T-helper 1 cell treated with Interleukin-12 subunit alpha and Interleukin-12 subunit beta and Interleukin-4 antibody, amounts not matched to agents 30 μg/mL and 1 μg/mL, for 36 hours (primary cell): ENCODE results near the gene PLXDC2.

Experiments
- H3K27ac Mint-ChIP-seq: one replicate; pipeline ENCODE4 v1.8.0; 2021; ENCODE audit warnings: mild to moderate bottlenecking, mixed read lengths
- H3K27me3 Mint-ChIP-seq: one replicate; pipeline ENCODE4 v1.8.0; 2021; ENCODE audit warnings: low read depth, mixed read lengths
- H3K36me3 Mint-ChIP-seq: one replicate; pipeline ENCODE4 v1.8.0; 2021; ENCODE audit warnings: low read depth, mixed read lengths
- H3K4me1 Mint-ChIP-seq: one replicate; pipeline ENCODE4 v1.8.0; 2021; ENCODE audit warnings: low read depth, mixed read lengths
- H3K4me3 Mint-ChIP-seq: one replicate; pipeline ENCODE4 v1.8.0; 2021; ENCODE audit warnings: mild to moderate bottlenecking, moderate library complexity, mixed read lengths
- H3K9me3 Mint-ChIP-seq: one replicate; pipeline ENCODE4 v1.8.0; 2021; ENCODE audit warnings: mixed read lengths

The PLXDC2 gene

DNA sequence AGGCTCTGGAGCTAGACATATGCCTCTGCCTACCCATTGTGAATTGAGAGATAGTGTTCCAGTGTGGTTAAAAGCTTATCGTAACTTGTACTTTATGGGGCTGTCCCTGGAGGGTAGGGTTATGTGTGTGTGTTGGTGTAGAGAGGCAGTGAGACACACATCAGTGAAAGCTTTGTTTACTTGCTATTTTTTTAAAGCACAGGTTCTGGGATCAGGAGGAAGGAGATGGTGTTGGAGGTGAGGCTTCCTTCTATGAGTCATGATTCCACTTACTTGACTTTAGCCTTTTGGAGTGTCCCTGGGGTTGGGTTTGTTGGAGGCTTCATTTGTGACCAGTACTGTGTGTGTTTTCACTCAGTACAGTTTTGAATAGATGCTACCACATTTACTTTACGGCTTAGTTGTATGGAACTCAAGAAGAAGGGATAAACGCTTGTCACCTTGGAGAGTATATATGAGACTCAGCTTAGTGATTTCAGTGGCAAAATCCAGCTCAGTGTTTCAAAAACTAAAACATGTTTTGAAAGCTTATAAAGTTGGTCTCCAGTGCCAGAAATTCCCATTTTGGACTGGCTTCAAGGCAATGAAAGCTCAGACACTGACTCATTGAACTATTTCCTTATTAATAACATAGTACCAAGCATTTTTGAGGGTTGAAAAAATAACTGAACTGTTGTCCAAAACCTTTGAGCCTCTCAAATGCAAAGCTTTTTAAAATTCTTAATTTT is 106.2 kb downstream of the PLXDC2 start:
- no peak overlapping the region for H3K27ac Mint-ChIP-seq
- peaks cover 15% of the 10 kb centered on the region for H3K9me3 Mint-ChIP-seq
- H3K4me3 Mint-ChIP-seq = no peak overlapping the region
- no peaks in the 10 kb centered on the region for H3K27me3 Mint-ChIP-seq
- H3K36me3 Mint-ChIP-seq = no peaks in the 10 kb centered on the region
- no peaks in the 10 kb centered on the region for H3K4me1 Mint-ChIP-seq

GRCh38 chr10:19925064-19925463 is 108.8 kb downstream of the PLXDC2 start:
- Mint-ChIP-seq H3K27ac (no peak overlapping the region), H3K36me3 (no peaks in the 10 kb centered on the region), H3K4me3 (no peak overlapping the region), H3K4me1 (no peaks in the 10 kb centered on the region), H3K9me3 (peaks cover 19% of the 10 kb centered on the region), H3K27me3 (no peaks in the 10 kb centered on the region)

DNA sequence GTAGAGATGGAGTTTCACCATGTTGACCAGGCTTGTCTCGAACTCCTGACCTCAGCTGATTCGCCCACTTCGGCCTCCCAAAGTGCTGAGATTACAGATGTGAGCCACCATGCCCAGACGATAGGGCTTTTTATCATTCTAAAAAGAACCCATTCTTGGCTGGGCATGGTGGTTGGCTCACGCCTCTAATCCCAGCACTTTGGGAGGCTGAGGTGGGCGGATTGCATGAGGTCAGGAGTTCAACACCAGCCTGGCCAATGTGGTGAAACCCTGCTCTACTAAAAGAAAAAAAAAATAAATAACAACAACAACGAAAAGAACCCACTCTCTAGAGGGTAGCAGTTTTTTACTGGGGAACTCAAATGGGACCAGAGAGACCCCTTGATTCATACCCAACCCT is 112.7 kb downstream of the PLXDC2 start:
- no peak overlapping the region for H3K27ac Mint-ChIP-seq
- peaks cover 25% of the 10 kb centered on the region for H3K9me3 Mint-ChIP-seq
- no peaks in the 10 kb centered on the region for H3K27me3 Mint-ChIP-seq
- no peaks in the 10 kb centered on the region for H3K36me3 Mint-ChIP-seq
- no peaks in the 10 kb centered on the region for H3K4me1 Mint-ChIP-seq
- no peak overlapping the region for H3K4me3 Mint-ChIP-seq

DNA sequence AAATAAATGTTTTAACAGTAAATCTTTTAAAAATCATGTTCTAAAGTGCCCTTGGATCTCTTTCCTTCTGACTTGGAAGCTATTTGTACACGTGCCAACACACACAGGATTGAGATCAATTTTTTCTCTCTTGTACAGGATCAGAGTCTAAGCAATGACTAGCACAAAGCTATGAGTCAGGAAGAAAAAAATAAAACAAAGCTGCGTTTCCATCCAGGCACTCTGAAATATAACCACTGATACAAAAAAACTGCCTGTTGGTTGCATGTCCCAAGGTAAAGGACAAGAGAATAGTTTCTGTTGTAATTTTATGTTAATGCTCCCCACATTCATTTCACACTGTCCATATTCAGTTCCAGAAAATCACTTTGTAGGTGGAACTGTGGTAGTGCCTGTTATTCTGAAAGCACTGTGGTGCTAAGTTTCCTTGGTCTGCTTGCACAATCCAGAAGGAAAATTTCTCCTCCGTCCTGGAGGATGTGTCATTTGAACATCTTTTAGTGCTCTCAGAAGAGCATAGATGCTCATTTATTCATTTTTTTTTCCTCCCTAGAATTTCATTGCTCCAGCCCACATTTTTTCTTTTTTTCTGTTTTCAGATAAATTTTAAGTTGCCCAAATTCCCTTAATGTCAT is 113.4 kb downstream of the PLXDC2 start:
- no peak overlapping the region for H3K4me3 Mint-ChIP-seq
- no peak overlapping the region for H3K27ac Mint-ChIP-seq
- H3K9me3 Mint-ChIP-seq = peaks cover 21% of the 10 kb centered on the region
- H3K4me1 Mint-ChIP-seq = no peaks in the 10 kb centered on the region
- H3K27me3 Mint-ChIP-seq = no peaks in the 10 kb centered on the region
- H3K36me3 Mint-ChIP-seq = no peaks in the 10 kb centered on the region

GRCh38 chr10:19930936-19931893 is 115.0 kb downstream of the PLXDC2 start:
- no peaks in the 10 kb centered on the region for H3K4me1 Mint-ChIP-seq
- H3K27me3 Mint-ChIP-seq = no peaks in the 10 kb centered on the region
- peaks cover 21% of the 10 kb centered on the region for H3K9me3 Mint-ChIP-seq
- H3K36me3 Mint-ChIP-seq = no peaks in the 10 kb centered on the region
- H3K4me3 Mint-ChIP-seq = no peak overlapping the region
- no peak overlapping the region for H3K27ac Mint-ChIP-seq

DNA sequence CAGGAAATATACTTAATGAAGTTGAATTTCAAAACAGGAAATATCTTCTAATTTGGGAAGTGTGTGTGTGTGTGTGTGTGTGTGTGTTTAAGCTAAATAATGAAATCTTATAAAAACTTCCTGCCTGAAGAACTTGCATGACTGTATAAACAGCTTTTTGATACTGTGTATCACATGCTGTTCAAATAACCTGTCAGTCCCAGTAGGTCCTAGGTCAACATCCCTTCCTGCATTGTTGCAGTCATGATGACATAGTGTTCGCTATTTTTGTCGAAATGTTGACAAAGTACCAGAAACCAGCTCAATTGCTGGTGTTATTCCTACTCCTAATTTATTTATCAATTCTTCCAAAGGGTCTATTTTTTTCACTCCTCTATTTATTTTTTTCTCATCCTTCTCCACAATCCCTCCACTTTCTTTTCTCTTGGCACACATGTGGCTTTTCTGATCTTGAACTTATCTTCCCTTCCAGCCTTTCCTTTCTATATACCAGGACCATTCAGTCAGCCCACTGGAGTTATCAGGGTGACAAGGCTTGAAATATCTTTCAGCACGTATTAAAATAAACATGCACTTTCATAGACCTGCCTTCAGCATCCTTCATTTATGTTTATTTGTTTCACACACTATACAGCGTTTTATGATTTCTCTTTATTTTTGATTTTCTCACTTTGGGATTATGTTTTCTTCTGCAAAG is 115.8 kb downstream of the PLXDC2 start:
- Mint-ChIP-seq H3K36me3 (no peaks in the 10 kb centered on the region), H3K27ac (no peak overlapping the region)

DNA sequence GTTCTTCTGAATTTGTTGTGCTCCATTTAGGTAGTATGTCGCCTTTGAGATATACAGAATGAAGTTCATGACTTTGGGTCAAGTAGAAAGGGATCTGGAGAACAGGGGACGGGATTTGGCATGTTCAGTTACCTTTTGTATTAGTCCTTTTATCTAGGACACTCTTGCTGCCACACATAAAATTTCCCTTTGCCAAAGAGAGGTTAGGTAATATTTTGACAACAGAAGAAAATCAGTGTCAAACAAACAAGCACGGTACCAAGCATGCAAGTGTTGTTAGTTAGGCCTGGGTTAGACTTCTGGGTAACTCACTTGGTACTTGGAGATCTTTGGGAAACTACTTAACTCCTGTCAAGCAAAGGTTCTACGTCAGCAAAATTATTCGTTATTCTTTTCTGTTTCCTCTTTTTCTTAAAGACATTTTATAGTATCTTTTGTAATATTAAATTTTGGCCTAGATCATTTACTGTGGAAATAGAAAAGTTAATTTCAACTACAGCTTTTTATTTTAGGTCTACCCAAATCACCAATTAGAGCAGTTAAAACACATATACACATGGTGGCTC is 116.7 kb downstream of the PLXDC2 start:
- Mint-ChIP-seq H3K9me3 (peaks cover 17% of the 10 kb centered on the region), H3K4me1 (no peaks in the 10 kb centered on the region)

More for the DNA sequence above, 115.8 kb downstream of the PLXDC2 start:
- H3K4me1 Mint-ChIP-seq = no peaks in the 10 kb centered on the region
- no peak overlapping the region for H3K4me3 Mint-ChIP-seq
- H3K9me3 Mint-ChIP-seq = peaks cover 16% of the 10 kb centered on the region
- H3K27me3 Mint-ChIP-seq = no peaks in the 10 kb centered on the region

DNA sequence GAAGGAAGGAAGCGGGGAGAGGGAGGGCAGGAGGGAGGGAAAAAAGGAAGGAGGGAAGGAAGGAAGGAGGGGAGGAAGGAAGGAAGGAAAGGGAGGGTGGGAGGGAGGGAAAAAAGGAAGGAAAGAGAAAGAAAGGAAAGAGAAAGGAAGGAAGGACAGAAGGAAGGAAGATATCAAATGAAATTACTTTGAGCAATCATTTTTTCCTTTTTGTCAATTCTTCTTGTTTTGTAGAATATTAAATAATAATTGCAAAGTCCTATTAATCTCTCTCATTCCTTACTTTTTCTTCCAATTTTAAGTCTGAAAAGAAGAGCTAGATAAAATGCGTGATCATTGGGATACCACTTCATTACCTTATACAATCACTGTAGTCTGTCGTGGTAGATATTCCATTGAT is 117.5 kb downstream of the PLXDC2 start:
- H3K27me3 Mint-ChIP-seq = no peaks in the 10 kb centered on the region

More for the DNA sequence above, 116.7 kb downstream of the PLXDC2 start:
- no peaks in the 10 kb centered on the region for H3K27me3 Mint-ChIP-seq
- no peak overlapping the region for H3K27ac Mint-ChIP-seq
- no peak overlapping the region for H3K4me3 Mint-ChIP-seq
- H3K36me3 Mint-ChIP-seq = no peaks in the 10 kb centered on the region

GRCh38 chr10:19935176-19935575 is 118.9 kb downstream of the PLXDC2 start:
- Mint-ChIP-seq H3K27ac (no peak overlapping the region), H3K4me1 (no peaks in the 10 kb centered on the region), H3K4me3 (no peak overlapping the region), H3K36me3 (no peaks in the 10 kb centered on the region), H3K27me3 (no peaks in the 10 kb centered on the region), H3K9me3 (peaks cover 13% of the 10 kb centered on the region)

More for the DNA sequence above, 117.5 kb downstream of the PLXDC2 start:
- H3K4me3 Mint-ChIP-seq = no peak overlapping the region
- H3K4me1 Mint-ChIP-seq = no peaks in the 10 kb centered on the region
- no peaks in the 10 kb centered on the region for H3K36me3 Mint-ChIP-seq
- H3K27ac Mint-ChIP-seq = no peak overlapping the region
- peaks cover 13% of the 10 kb centered on the region for H3K9me3 Mint-ChIP-seq

DNA sequence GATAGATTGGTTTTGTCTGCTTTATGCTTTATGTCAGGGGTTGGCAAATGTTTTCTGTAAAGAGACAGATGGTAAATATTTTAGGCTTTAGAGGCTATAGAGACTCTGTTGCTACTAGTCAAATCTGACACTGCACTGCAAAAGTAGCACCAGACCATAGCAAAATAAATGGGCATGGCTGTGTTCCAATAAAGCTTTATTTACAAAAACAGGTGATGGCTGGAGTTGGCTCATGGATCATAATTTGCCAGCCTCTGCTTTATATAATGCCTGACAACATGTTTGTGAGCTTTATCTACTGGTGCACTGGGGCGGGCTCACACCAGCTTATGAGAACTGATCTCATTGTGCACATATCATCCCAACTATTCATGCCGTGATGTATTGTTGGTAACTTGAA is 120.1 kb downstream of the PLXDC2 start:
- peaks cover 13% of the 10 kb centered on the region for H3K9me3 Mint-ChIP-seq
- H3K36me3 Mint-ChIP-seq = no peaks in the 10 kb centered on the region
- no peak overlapping the region for H3K27ac Mint-ChIP-seq
- H3K4me1 Mint-ChIP-seq = no peaks in the 10 kb centered on the region
- no peaks in the 10 kb centered on the region for H3K27me3 Mint-ChIP-seq
- H3K4me3 Mint-ChIP-seq = no peak overlapping the region

DNA sequence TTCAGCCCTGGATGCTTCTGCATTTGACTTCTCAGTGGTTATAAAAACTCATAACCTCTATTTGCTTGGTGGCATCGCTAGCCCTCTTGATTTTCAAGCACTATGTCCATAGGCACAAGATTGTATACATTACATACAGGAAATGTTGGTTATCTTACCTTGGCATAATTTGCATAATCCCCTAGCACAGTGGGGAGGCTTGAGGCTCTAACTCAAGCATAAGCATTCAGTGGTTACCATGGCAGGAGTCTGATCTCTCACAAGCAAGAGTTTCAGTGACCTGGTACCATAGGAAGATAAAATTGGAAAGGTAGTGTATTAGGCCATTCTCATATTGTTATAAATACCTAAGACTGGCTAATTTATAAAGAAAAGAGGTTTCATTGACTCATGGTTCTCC is 121.8 kb downstream of the PLXDC2 start:
- Mint-ChIP-seq H3K27me3 (no peaks in the 10 kb centered on the region), H3K4me3 (no peak overlapping the region), H3K4me1 (no peaks in the 10 kb centered on the region), H3K9me3 (peaks cover 7% of the 10 kb centered on the region), H3K36me3 (no peaks in the 10 kb centered on the region), H3K27ac (no peak overlapping the region)

GRCh38 chr10:19941206-19941880 is 125.1 kb downstream of the PLXDC2 start:
- Mint-ChIP-seq H3K4me3 (no peak overlapping the region), H3K27me3 (no peaks in the 10 kb centered on the region), H3K36me3 (peaks cover 1% of the 10 kb centered on the region), H3K9me3 (peaks cover 11% of the 10 kb centered on the region), H3K4me1 (no peaks in the 10 kb centered on the region), H3K27ac (no peak overlapping the region)

- Mint-ChIP-seq H3K9me3 (peaks cover 4% of the 10 kb centered on the region), H3K27ac (no peak overlapping the region)
These were observed 128.9 kb downstream of the PLXDC2 start for GRCh38 chr10:19944911-19945663.

More at GRCh38 chr10:19944911-19945663, 128.9 kb downstream of the PLXDC2 start:
- Mint-ChIP-seq H3K4me3 (no peak overlapping the region), H3K27me3 (no peaks in the 10 kb centered on the region), H3K4me1 (no peaks in the 10 kb centered on the region), H3K36me3 (peaks cover 1% of the 10 kb centered on the region)
